Mesenchymal stem cell (in vitro differentiated cells and primary cell): Measurements from ENCODE around the gene CCDC39.

Source experiments
- DNase-seq: peaks from one replicate; pipeline ENCODE4 v3.0.0-alpha.2; 2013
- H2AFZ ChIP-seq: one replicate; pipeline ENCODE4 v1.6.1; 2013; ENCODE audit warnings: low read depth, mild to moderate bottlenecking, control low read depth, inconsistent platforms, low read length, moderate library complexity
- H2AK5ac ChIP-seq: 2 replicates; pipeline ENCODE4 v1.6.1; 2013; ENCODE audit warnings: low read length, moderate library complexity, mild to moderate bottlenecking, inconsistent platforms; ENCODE audit not compliant: severe bottlenecking
- H2BK120ac ChIP-seq: one replicate; pipeline ENCODE4 v1.6.1; 2013; ENCODE audit warnings: low read depth, mild to moderate bottlenecking, inconsistent platforms, low read length, moderate library complexity
- H2BK12ac ChIP-seq, 2 experiments: one replicate each; pipeline ENCODE4 v1.6.1; 2013; ENCODE audit warnings: inconsistent platforms in 2 of 2, low read length in 2 of 2, mild to moderate bottlenecking in 2 of 2, moderate library complexity in 2 of 2, control low read depth in 1 of 2
- H2BK15ac ChIP-seq: one replicate; pipeline ENCODE4 v1.6.1; 2013; ENCODE audit warnings: mild to moderate bottlenecking, low read depth, inconsistent platforms; ENCODE audit not compliant: poor library complexity, severe bottlenecking
- H2BK5ac ChIP-seq: 2 replicates; pipeline ENCODE4 v1.6.1; 2013; ENCODE audit warnings: low read depth, mild to moderate bottlenecking, low read length, control low read depth, inconsistent platforms; ENCODE audit not compliant: poor library complexity, severe bottlenecking
- H3K14ac ChIP-seq, 2 experiments: one replicate each; pipeline ENCODE4 v1.6.1; 2013; ENCODE audit warnings: inconsistent platforms in 2 of 2, low read length in 2 of 2, control low read depth in 1 of 2, mild to moderate bottlenecking in 1 of 2, moderate library complexity in 1 of 2
- H3K18ac ChIP-seq, 2 experiments: one replicate each; pipeline ENCODE4 v1.6.1; 2013; ENCODE audit warnings: inconsistent platforms in 2 of 2, low read length in 2 of 2, control low read depth in 1 of 2, low read depth in 1 of 2, mild to moderate bottlenecking in 1 of 2
- H3K23ac ChIP-seq, 2 experiments: one replicate each; pipeline ENCODE4 v1.6.1; 2013; ENCODE audit warnings: inconsistent platforms in 2 of 2, low read length in 2 of 2, mild to moderate bottlenecking in 2 of 2, moderate library complexity in 2 of 2, control low read depth in 1 of 2
- H3K27ac ChIP-seq: 2 replicates; pipeline ENCODE4 v1.5.1; 2013; ENCODE audit warnings: mild to moderate bottlenecking, moderate library complexity, low read length, control low read depth, inconsistent platforms; ENCODE audit not compliant: poor library complexity, severe bottlenecking
- H3K27me3 ChIP-seq, 2 experiments: 2 replicates each; pipeline versions ENCODE4 v1.6.1 to v1.7.0; 2013; ENCODE audit warnings: low read length in 2 of 2, mild to moderate bottlenecking in 2 of 2, moderate library complexity in 2 of 2, control low read depth in 1 of 2, inconsistent platforms in 1 of 2; ENCODE audit not compliant: control insufficient read depth in 1 of 2, insufficient read depth in 1 of 2
- H3K36me3 ChIP-seq, 2 experiments: 2 replicates each; pipeline versions ENCODE4 v1.6.1 to v1.7.0; 2013; ENCODE audit warnings: low read length in 2 of 2, control low read depth in 1 of 2, inconsistent platforms in 1 of 2, low read depth in 1 of 2, mild to moderate bottlenecking in 1 of 2; ENCODE audit not compliant: insufficient read depth in 2 of 2, control insufficient read depth in 1 of 2
- H3K4ac ChIP-seq, 2 experiments: one replicate each; pipeline ENCODE4 v1.6.1; 2013; ENCODE audit warnings: inconsistent platforms in 2 of 2, low read length in 2 of 2, mild to moderate bottlenecking in 2 of 2, moderate library complexity in 2 of 2, control low read depth in 1 of 2, low read depth in 1 of 2
- H3K4me1 ChIP-seq: 2 replicates; pipeline ENCODE4 v1.6.1; 2013; ENCODE audit warnings: low read depth, low read length, control low read depth; ENCODE audit not compliant: control insufficient read depth, insufficient read depth
- H3K4me2 ChIP-seq: 2 replicates; pipeline ENCODE4 v1.6.1; 2013; ENCODE audit warnings: low read length, mild to moderate bottlenecking, inconsistent platforms; ENCODE audit not compliant: poor library complexity, severe bottlenecking
- H3K4me3 ChIP-seq, 2 experiments: 2 replicates each; pipeline versions ENCODE4 v1.5.1 to v1.7.0; 2013; ENCODE audit warnings: low read length in 2 of 2, mild to moderate bottlenecking in 2 of 2, control low read depth in 1 of 2, low read depth in 1 of 2; ENCODE audit not compliant: insufficient read depth in 1 of 2
- H3K79me1 ChIP-seq: replicated peaks from 2 replicates; pipeline ENCODE4 v1.6.1; 2013; ENCODE audit warnings: mild to moderate bottlenecking, control low read depth, low read length, inconsistent platforms; ENCODE audit not compliant: poor library complexity, severe bottlenecking
- H3K9ac ChIP-seq: 2 replicates; pipeline ENCODE4 v1.7.0; 2013; ENCODE audit warnings: mild to moderate bottlenecking, low read length, moderate library complexity
- H3K9me3 ChIP-seq: 2 replicates; pipeline ENCODE4 v1.7.0; 2013; ENCODE audit warnings: mild to moderate bottlenecking, low read length; ENCODE audit not compliant: control insufficient read depth
- H4K8ac ChIP-seq: one replicate; pipeline ENCODE4 v1.6.1; 2013; ENCODE audit warnings: inconsistent platforms, mild to moderate bottlenecking, low read length, moderate library complexity
- H4K91ac ChIP-seq: one replicate; pipeline ENCODE4 v1.6.1; 2013; ENCODE audit warnings: mild to moderate bottlenecking, low read length, inconsistent platforms
- WGBS: methylation state at CpG from one replicate; pipeline ENCODE4 v1.1.7; 2013; ENCODE audit warnings: mixed read lengths; 5-methylcytosine and 5-hydroxymethylcytosine counted together

The CCDC39 gene

DNA sequence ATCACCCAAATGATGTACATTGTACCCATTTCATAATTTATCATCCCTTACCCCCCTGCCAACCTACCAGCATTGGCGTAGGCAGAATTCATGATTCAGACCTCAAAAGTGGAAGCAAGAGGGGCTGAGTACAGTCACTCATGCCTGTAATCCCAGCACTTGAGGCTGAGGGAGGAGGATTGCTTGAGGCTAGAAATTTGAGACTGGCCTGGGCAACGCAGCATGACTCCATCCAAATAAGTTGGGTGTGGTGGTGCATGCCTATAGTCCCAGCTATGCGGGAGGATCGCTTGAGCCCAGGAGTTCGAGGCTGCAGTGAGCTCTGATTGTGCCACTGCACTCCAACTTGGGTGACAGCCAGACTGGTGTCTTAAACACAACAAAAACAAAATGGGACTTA, 66.9 kb downstream of the CCDC39 start:
- 95% methylated on average over 5 of the region's 5 CpGs for WGBS
- Histone ChIP-seq H2AFZ (no peak overlapping the region), H4K8ac (no peak overlapping the region), H4K91ac (no peak overlapping the region), H3K79me1 (peaks cover 3% of the 10 kb centered on the region), H3K23ac (no peak overlapping the region), H3K4me1 (no peaks in the 10 kb centered on the region), H3K14ac (no peak overlapping the region), H3K4me3 (no peak overlapping the region), H3K18ac (no peak overlapping the region), H3K27ac (no peak overlapping the region), H3K9me3 (no peaks in the 10 kb centered on the region), H2BK15ac (no peak overlapping the region), H3K4me2 (no peak overlapping the region), H3K4ac (no peak overlapping the region), H3K27me3 (no peaks in the 10 kb centered on the region), H2BK5ac (no peak overlapping the region), H3K9ac (no peak overlapping the region), H2BK120ac (no peak overlapping the region), H2BK12ac (no peak overlapping the region), H2AK5ac (no peak overlapping the region), H3K36me3 (peaks cover 5 to 89% of the 10 kb centered on the region in 2 experiments)
- no peak for DNase-seq

DNA sequence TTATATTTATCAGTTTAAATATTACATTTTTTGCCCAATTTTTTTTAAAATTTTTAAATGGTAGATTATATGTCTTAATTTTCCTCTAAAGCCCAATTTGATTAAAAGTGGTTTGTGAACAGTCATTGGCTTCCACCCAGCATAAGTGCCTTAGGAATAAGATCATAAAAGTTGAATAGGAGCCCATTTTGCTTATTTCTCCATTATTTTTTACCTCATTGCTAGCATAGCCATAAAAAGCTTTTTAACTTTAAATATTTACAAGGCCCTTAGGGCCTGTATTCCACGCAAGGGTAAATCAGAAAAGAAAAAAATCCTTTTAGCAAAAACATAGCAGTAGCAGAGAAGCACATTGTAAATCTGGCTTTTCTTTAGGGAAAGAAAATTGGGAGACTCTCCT, 68.3 kb downstream of the CCDC39 start:
- Histone ChIP-seq H3K4me3 (no peak overlapping the region), H3K27me3 (no peaks in the 10 kb centered on the region), H3K4me1 (no peaks in the 10 kb centered on the region), H2AFZ (no peak overlapping the region), H3K27ac (no peak overlapping the region), H3K79me1 (peaks cover 3% of the 10 kb centered on the region), H2AK5ac (no peak overlapping the region), H4K8ac (no peak overlapping the region), H3K9ac (peak overlapping the region; percentile 4), H2BK12ac (no peak overlapping the region), H2BK120ac (no peak overlapping the region), H3K36me3 (peaks cover 5 to 92% of the 10 kb centered on the region in 2 experiments), H4K91ac (no peak overlapping the region), H3K23ac (no peak overlapping the region), H2BK15ac (no peak overlapping the region), H3K4me2 (no peak overlapping the region), H3K4ac (no peak overlapping the region), H3K14ac (no peak overlapping the region), H3K18ac (no peak overlapping the region), H2BK5ac (no peak overlapping the region), H3K9me3 (no peaks in the 10 kb centered on the region)
- no peak for DNase-seq
- WGBS = 100% methylated on average over 1 of the region's 1 CpG

- Histone ChIP-seq H3K4me2 (peak within 1 kb of the TSS; percentile 87), H3K14ac (peak within 1 kb of the TSS in 1 of 2 experiments; percentile 94), H3K4ac (peak within 1 kb of the TSS; percentile 95 to 96), H2BK120ac (no peak within 1 kb of the TSS), H3K27me3 (no peaks in the 10 kb centered on the region), H3K18ac (peak within 1 kb of the TSS; percentile 93 to 98), H2BK5ac (peak within 1 kb of the TSS; percentile 63), H2BK12ac (no peak within 1 kb of the TSS), H2BK15ac (no peak within 1 kb of the TSS), H2AFZ (peak within 1 kb of the TSS; percentile 97), H3K9ac (peak within 1 kb of the TSS; percentile 90), H4K91ac (peak within 1 kb of the TSS; percentile 92), H3K27ac (peak within 1 kb of the TSS; percentile 81), H2AK5ac (no peak within 1 kb of the TSS), H3K23ac (peak within 1 kb of the TSS in 1 of 2 experiments; percentile 92), H3K4me3 (peak within 1 kb of the TSS; percentile 82 to 98), H3K36me3 (peaks cover 0 to 38% of the 10 kb centered on the region in 2 experiments), H3K4me1 (no peaks in the 10 kb centered on the region), H3K9me3 (no peaks in the 10 kb centered on the region), H4K8ac (peak within 1 kb of the TSS; percentile 98), H3K79me1 (no peaks in the 10 kb centered on the region)
- peak; percentile 94 for DNase-seq
- 2% methylated on average over 64 of the region's 70 CpGs for WGBS
Measured at GRCh38 chr3:180601688-180602666, 77.3 kb downstream of the CCDC39 start, which contains the start of gene TTC14. TTC14 (plus strand) TSS chr3:180602163; CDS start chr3:180602262, 99 bp downstream.

DNA sequence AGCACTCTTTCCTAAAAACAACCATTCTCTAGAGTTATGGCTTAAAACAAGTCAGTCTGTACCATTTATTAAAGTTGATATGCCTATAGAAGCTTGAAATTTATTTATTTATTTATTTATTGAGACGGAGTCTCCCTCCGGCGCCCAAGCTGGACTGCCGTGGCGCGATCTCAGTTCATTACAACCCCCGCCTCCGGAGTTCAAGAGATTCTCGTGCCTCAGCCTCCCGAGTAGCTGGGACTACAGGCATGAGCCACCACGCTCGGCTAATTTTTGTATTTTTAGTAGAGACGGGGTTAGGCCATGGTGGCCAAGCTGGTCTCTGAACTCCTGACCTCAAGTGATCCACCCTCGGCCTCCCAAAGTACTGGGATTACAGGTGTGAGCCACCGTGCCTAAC, 78.8 kb downstream of the CCDC39 start:
- Histone ChIP-seq H3K4ac (no peak overlapping the region), H3K4me2 (no peak overlapping the region), H3K18ac (no peak overlapping the region), H3K14ac (no peak overlapping the region), H2BK12ac (no peak overlapping the region), H3K36me3 (peaks cover 0 to 23% of the 10 kb centered on the region in 2 experiments), H3K9ac (no peak overlapping the region), H3K79me1 (no peaks in the 10 kb centered on the region), H4K8ac (no peak overlapping the region), H2AK5ac (no peak overlapping the region), H4K91ac (no peak overlapping the region), H2AFZ (no peak overlapping the region), H3K4me1 (no peaks in the 10 kb centered on the region), H3K9me3 (no peaks in the 10 kb centered on the region), H2BK15ac (no peak overlapping the region), H3K4me3 (no peak overlapping the region), H3K27ac (no peak overlapping the region), H3K27me3 (no peaks in the 10 kb centered on the region), H2BK120ac (no peak overlapping the region), H3K23ac (no peak overlapping the region), H2BK5ac (no peak overlapping the region)
- DNase-seq = no peak
- 97% methylated on average over 15 of the region's 15 CpGs for WGBS
